Mucosa of rectum (tissue), 2 donors: ENCODE results near the gene NLGN4Y.

Source experiments
- H3K27ac ChIP-seq, 2 donors: one replicate each; pipeline ENCODE4 v1.7.0; 2013; ENCODE audit warnings: inconsistent platforms in 2 of 2, low read depth in 2 of 2, low read length in 2 of 2
- H3K27me3 ChIP-seq, 2 donors: one replicate each; pipeline ENCODE4 v1.7.0; 2013; ENCODE audit warnings: low read length in 2 of 2; ENCODE audit not compliant: control insufficient read depth in 2 of 2, insufficient read depth in 2 of 2
- H3K36me3 ChIP-seq, 2 donors: one replicate each; pipeline ENCODE4 v1.7.0; 2013; ENCODE audit warnings: low read length in 2 of 2; ENCODE audit not compliant: control insufficient read depth in 2 of 2, insufficient read depth in 2 of 2
- H3K4me1 ChIP-seq, 2 donors: one replicate each; pipeline ENCODE4 v1.7.0; 2013; ENCODE audit warnings: low read length in 2 of 2, mild to moderate bottlenecking in 1 of 2; ENCODE audit not compliant: control insufficient read depth in 2 of 2, insufficient read depth in 2 of 2
- H3K4me3 ChIP-seq, 2 donors: one replicate each; pipeline ENCODE4 v1.7.0; 2013; ENCODE audit warnings: low read length in 2 of 2
- H3K9ac ChIP-seq, 2 donors: one replicate each; pipeline ENCODE4 v1.7.0; 2013; ENCODE audit warnings: low read length in 2 of 2, low read depth in 1 of 2, mild to moderate bottlenecking in 1 of 2
- H3K9me3 ChIP-seq, 2 donors: one replicate each; pipeline ENCODE4 v1.7.0; 2013; ENCODE audit warnings: low read length in 2 of 2; ENCODE audit not compliant: control insufficient read depth in 2 of 2
- donor health status: healthy.
- donor health status: Normal muscosa, but diverticular disease.

The NLGN4Y gene

GRCh38 chrY:14524272-14525231, at the start of gene NLGN4Y:
Gene NLGN4Y (plus strand): TSS chrY:14524529. CDS start chrY:14622120, 97,591 bp downstream.
- Histone ChIP-seq H3K4me1 (no peaks in the 10 kb centered on the region), H3K9ac (no peak within 1 kb of the TSS), H3K27ac (no peak within 1 kb of the TSS), H3K9me3 (no peaks in the 10 kb centered on the region), H3K36me3 (no peaks in the 10 kb centered on the region), H3K27me3 (no peaks in the 10 kb centered on the region), H3K4me3 (no peak within 1 kb of the TSS)

- no peaks in the 10 kb centered on the region for H3K9me3 ChIP-seq
These were observed 38.4 kb upstream of the NLGN4Y start for GRCh38 chrY:14485935-14486334.

GRCh38 chrY:14490226-14490625, 34.1 kb upstream of the NLGN4Y start:
- Histone ChIP-seq H3K27ac (no peak overlapping the region), H3K4me3 (no peak overlapping the region), H3K9ac (no peak overlapping the region), H3K4me1 (no peaks in the 10 kb centered on the region), H3K9me3 (no peaks in the 10 kb centered on the region), H3K36me3 (no peaks in the 10 kb centered on the region), H3K27me3 (no peaks in the 10 kb centered on the region)

More at GRCh38 chrY:14485935-14486334, 38.4 kb upstream of the NLGN4Y start:
- Histone ChIP-seq H3K9ac (no peak overlapping the region), H3K4me1 (no peaks in the 10 kb centered on the region), H3K36me3 (no peaks in the 10 kb centered on the region), H3K27me3 (no peaks in the 10 kb centered on the region), H3K4me3 (no peak overlapping the region), H3K27ac (no peak overlapping the region)

GRCh38 chrY:14498071-14498470, 26.3 kb upstream of the NLGN4Y start:
- no peak overlapping the region for H3K27ac ChIP-seq
- no peaks in the 10 kb centered on the region for H3K36me3 ChIP-seq
- no peak overlapping the region for H3K4me3 ChIP-seq
- no peaks in the 10 kb centered on the region for H3K9me3 ChIP-seq
- H3K9ac ChIP-seq, result no peak overlapping the region
- H3K4me1 ChIP-seq, result no peaks in the 10 kb centered on the region
- H3K27me3 ChIP-seq, result no peaks in the 10 kb centered on the region

GRCh38 chrY:14504592-14504991, 19.7 kb upstream of the NLGN4Y start:
- no peaks in the 10 kb centered on the region for H3K9me3 ChIP-seq
- no peaks in the 10 kb centered on the region for H3K4me1 ChIP-seq
- H3K36me3 ChIP-seq, result no peaks in the 10 kb centered on the region
- H3K9ac ChIP-seq, result no peak overlapping the region
- H3K27ac ChIP-seq, result no peak overlapping the region
- H3K4me3 ChIP-seq, result no peak overlapping the region
- no peaks in the 10 kb centered on the region for H3K27me3 ChIP-seq

- no peak overlapping the region for H3K9ac ChIP-seq
- H3K4me3 ChIP-seq, result no peak overlapping the region
- no peak overlapping the region for H3K27ac ChIP-seq
These were observed 1.9 kb upstream of the NLGN4Y start for GRCh38 chrY:14522379-14522950.

GRCh38 chrY:14523491-14524271, 648 bp upstream of the NLGN4Y start:
- no peaks in the 10 kb centered on the region for H3K27me3 ChIP-seq
- no peaks in the 10 kb centered on the region for H3K9me3 ChIP-seq
- H3K9ac ChIP-seq, result no peak overlapping the region
- no peaks in the 10 kb centered on the region for H3K4me1 ChIP-seq
- H3K4me3 ChIP-seq, result no peak overlapping the region
- H3K27ac ChIP-seq, result no peak overlapping the region
- no peaks in the 10 kb centered on the region for H3K36me3 ChIP-seq

More at GRCh38 chrY:14522379-14522950, 1.9 kb upstream of the NLGN4Y start:
- H3K4me1 ChIP-seq, result no peaks in the 10 kb centered on the region
- no peaks in the 10 kb centered on the region for H3K27me3 ChIP-seq
- H3K36me3 ChIP-seq, result no peaks in the 10 kb centered on the region
- no peaks in the 10 kb centered on the region for H3K9me3 ChIP-seq

- Histone ChIP-seq H3K4me3 (no peak overlapping the region), H3K27ac (no peak overlapping the region)
These were observed 986 bp downstream of the NLGN4Y start for GRCh38 chrY:14525315-14525714.

GRCh38 chrY:14528361-14528760, 4.0 kb downstream of the NLGN4Y start:
- Histone ChIP-seq H3K4me3 (no peak overlapping the region), H3K27me3 (no peaks in the 10 kb centered on the region), H3K9ac (no peak overlapping the region), H3K27ac (no peak overlapping the region), H3K4me1 (no peaks in the 10 kb centered on the region), H3K36me3 (no peaks in the 10 kb centered on the region), H3K9me3 (no peaks in the 10 kb centered on the region)

More at GRCh38 chrY:14525315-14525714, 986 bp downstream of the NLGN4Y start:
- Histone ChIP-seq H3K4me1 (no peaks in the 10 kb centered on the region), H3K27me3 (no peaks in the 10 kb centered on the region), H3K9me3 (no peaks in the 10 kb centered on the region), H3K9ac (no peak overlapping the region), H3K36me3 (no peaks in the 10 kb centered on the region)

GRCh38 chrY:14536703-14537102, 12.4 kb downstream of the NLGN4Y start:
- Histone ChIP-seq H3K27ac (no peak overlapping the region), H3K4me3 (no peak overlapping the region), H3K36me3 (no peaks in the 10 kb centered on the region), H3K4me1 (no peaks in the 10 kb centered on the region), H3K9me3 (no peaks in the 10 kb centered on the region), H3K27me3 (no peaks in the 10 kb centered on the region), H3K9ac (no peak overlapping the region)
